ENCODE data around the gene TAOK3.
"Not testable (repeated sequence)": the region's sequence is repeated elsewhere in the genome, so short reads cannot be mapped to it uniquely, and the experiment has no call there.

TAOK3 gene

DNA sequence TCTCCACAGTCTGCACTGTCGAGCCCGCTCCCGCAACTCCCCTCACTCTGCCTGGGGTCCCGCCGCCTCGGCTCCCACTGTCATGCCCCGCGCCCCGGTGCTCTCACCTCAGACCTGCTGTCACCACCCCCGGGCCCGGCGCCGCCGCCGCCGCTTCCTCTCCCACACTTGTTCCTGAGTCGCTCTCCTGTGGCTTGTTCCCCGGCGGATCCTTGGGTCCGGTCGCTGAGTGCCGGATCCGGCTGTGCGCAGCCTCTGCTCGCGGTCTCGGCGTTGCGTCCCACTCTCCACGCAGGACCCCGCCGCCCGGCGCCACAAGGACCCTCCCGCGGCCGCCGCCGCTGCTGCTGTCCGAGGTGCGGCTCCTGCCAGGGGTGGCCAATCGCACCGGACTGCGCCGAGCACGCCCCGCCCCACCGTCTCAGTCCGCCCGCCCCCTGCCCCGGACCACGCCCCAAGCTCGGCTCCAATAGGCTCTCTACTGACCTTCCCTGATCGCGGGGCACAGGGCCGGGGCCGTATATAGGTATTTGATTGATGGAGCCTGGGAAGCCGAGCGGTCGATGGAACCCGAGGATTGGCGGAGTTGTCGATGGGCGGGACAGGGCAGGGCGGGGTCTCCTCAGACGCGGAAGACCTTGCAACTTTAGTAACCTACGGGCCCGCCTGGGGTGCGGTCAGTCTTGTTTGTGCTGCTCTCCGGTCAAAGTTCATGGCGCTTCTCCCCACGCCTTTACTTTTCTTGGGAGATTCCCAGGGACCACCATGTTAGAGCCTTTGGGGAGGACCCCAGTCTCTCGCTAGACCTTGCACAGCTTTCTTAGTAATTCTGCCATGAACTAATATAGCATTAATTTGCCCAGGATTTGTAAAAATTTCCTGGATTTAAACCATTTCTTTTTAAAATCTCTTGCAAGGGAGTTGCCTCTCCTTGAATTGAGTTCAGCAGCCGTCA lies at the start of gene TAOK3:
Gene TAOK3 (minus strand): TSS at position 367 of the 955 bp plus-strand sequence. CDS start 117,340 bp downstream, outside the sequence.
- peak; percentile 92 for DNase-seq (ENCODE audit: low read depth)

DNA sequence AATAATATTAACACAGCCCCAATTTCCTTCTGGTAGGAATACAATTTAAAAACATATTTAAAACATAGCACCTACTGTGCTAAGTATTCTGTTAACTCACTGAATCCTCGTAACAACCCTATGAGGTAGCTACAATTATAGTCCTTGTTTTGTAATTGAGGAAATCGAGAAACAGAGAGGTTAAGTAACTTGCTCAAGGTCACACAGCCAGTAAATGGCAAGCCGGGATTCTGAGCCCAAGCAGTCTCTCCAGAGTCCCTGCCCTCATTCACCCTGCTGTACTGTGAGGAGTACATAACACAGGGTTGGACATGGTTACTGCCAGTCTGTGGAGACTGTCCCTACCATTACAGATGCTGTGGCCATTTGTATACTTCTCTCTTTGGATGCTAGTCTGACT lies 48.0 kb upstream of the TAOK3 start:
- DNase-seq (ENCODE audit: low read depth) = no peak

DNA sequence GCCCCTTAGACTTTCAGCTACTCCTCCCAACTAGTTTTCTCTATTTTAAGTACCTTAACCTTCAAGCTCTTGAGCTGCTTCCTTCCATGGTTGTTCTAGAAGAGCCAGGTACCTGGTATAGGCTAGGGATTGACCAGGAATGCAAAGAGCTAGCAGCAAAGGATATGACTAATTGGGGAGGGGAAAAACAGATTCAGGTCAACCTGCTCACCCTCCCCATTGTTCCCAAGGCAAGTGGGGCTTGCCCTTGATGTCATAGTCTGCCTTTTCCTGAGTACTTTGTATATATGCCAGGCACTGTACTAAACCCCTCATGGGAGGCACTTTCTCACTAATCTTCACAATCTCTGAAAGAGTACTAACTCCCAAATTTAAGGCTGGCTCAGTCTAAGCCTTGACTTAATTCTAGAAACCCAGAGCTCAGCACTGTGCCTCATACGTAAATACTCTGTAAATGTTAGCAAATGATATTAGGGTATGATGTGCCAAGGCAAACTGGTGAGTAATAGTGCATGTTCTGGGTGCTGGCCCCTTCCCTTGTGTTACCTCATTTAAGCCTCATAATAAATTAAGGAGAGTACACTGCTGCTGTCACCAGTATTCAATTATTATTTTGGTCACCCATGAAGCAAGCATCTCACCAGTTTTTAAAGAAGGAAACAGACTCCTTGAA lies 45.8 kb upstream of the TAOK3 start:
- DNase-seq (ENCODE audit: low read depth) = no peak

DNA sequence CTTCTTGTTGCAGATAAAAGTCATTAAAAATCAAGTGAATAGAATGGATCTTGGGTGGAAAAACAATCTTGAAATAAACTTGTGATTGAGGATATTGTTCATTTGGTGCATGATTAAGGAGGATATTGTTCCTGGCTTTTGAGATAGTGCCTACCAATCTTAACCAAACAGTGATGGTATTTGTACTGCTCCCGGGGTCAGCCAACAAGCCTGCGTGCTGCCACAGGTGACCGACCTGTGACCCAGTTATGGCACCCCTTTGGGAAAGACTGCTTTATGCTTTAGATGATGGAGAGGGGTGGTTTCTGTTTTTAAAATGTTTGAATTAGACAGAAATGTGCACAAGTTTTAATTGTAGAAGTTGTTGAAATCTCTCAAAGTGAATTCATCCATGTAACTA lies 45.2 kb upstream of the TAOK3 start:
- no peak for DNase-seq (ENCODE audit: low read depth)

DNA sequence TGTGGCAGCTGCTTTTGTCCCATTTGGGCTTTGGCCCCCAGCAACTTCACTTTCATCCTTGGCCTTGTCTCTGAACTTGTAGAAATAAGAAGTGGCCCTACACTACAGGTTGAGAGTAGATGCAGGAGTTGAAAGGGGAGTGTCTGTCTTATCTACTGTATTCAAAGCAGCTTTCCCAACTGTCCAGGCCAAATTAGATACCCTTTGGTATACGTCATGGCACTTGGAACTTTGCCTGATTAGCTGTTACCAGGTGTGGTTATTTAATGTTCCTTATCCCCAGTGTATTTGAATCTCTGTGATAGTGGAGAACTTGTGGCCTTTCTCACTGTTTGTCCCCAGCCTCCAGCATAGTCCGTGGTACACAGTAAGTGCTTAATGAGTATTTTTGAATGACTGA lies 37.1 kb upstream of the TAOK3 start:
- DNase-seq (ENCODE audit: low read depth) = no peak

DNA sequence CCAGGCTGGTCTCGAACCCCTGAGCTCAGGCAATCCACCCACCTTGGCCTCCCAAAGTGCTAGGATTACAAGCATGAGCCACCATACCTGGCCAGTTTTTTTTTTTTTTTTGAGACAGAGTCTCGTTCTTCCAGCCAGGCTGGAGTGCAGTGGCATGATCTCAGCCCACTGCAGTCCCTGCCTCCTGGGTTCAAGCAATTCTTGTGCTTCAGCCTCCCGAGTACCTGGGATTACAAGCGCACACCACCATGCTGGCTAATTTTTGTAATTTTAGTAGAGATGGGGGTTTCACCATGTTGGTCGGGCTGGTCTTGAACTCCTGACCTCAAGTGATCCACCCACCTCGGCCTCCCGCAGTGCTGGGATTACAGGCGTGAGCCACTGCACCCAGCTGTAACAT lies 35.5 kb upstream of the TAOK3 start:
- not testable (repeated sequence) for DNase-seq (ENCODE audit: low read depth)

DNA sequence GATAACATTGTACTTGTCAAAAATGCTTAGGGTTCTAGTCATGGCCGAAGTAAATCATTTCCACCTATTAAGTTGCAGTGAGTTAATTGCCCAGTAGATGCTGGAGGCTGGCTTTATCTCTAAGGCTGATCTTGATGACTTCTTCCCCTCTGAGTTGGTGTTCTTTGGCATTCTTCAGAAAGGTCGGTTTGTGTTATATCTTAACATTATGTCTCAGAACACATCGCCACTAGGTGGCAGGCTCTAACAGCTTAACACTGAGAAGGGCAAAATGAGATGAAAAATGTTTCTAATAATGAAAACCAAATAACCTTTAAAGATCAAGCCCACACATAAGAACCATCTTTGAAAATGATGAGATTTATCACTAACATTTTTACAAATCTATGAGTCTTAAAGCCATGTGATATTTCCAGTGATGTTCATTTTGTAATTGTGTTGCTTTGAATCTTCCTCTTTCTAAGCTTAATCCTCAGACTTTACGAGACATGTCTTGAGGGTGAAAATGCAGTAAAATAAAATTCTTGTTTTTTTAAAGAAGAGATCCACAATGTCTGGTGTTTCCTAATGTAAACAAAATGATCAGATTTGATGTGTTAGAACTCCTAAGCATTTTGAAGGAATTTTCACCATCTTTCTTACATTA lies 32.3 kb upstream of the TAOK3 start:
- DNase-seq (ENCODE audit: low read depth) = peak; percentile 1

DNA sequence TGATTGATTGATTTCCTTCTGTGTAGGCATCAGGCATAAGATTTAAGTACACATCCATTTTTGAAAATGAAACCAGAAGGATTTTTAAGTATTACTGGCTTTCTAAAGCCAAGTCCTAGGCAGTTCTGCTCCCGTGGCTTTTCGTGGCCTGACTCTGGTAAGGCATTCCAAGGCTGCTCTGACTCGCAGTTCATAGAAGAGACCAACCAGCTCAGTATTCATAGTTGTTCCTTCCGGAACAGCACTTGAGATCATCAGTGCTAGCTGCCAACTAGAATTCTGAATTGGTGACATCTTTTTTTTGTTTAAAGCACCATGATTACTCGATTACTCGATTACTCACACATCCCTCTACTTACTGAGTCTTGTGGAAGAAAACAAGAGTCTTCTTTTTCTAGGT lies 29.5 kb upstream of the TAOK3 start:
- DNase-seq (ENCODE audit: low read depth) = no peak

DNA sequence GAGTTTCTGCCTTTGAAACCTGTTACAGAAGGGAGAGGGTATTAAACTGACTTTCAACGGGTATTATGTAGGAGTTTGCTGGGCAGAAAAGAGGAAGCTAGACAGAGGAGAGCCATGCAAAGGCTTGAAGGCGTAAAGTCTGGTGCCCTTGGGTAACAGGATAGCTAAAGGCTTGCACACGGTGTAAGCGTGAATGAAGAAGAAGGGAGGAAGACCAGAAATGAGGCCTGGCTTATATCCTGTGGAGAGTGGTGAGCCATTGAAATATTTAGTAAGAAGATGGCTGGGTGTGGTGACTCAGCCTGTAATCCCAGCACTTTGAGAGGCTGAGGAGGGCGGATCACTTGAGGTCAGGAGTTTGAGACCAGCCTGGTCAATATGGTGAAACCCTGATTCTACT lies 26.2 kb upstream of the TAOK3 start:
- DNase-seq (ENCODE audit: low read depth) = no peak

DNA sequence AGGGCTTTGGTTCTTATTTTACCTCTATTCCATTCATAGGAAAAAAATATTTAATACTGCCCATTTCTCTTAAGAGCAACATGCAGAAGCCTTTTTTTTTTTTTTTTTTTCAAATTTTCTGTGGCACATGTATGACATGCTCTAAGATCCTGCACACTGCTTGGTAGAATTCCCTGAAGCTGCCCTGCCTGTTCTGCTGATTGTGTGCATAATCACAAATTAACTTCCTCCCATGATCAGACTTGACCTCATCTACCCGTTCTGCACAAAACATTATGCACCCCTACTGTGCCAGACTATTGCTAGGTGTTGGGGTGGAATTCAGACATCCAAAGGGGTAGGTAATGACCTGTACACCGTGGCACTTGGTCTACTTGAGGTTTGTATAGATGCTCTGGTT lies 25.8 kb upstream of the TAOK3 start:
- no peak for DNase-seq (ENCODE audit: low read depth)

DNA sequence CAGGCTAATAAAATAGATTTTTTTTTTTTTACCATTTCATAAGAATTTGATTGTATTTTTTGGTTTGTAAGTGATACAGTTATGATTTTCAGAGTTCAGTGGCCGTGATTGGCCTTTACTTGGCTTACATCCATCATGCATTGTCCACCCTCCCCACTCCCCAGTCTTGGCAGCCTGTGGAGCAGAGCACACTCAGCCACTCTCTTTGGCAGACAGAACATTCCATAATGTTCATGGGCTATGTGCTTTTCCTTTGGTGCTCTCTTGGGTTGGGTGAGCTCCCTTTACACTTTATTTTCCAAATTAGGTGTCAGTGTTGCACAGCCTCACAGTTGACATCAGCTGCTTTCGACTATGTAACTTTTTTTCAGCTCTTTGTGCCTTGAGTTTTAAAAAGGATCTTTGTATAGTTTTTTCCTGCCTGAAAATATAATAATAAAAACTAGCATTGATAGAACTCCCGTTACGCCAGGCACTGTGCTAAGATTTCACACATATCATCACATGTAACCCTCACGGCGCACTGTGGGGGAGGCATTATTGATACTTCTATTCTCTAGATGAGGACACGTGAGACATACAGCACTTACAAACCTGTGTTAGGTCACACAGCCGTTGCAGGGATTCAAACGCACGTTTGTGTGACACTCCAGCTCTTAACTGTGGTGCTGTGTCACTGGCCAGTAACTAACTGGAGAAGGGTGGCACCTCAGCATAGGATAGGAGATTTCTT lies 25.2 kb upstream of the TAOK3 start:
- DNase-seq (ENCODE audit: low read depth) = no peak

DNA sequence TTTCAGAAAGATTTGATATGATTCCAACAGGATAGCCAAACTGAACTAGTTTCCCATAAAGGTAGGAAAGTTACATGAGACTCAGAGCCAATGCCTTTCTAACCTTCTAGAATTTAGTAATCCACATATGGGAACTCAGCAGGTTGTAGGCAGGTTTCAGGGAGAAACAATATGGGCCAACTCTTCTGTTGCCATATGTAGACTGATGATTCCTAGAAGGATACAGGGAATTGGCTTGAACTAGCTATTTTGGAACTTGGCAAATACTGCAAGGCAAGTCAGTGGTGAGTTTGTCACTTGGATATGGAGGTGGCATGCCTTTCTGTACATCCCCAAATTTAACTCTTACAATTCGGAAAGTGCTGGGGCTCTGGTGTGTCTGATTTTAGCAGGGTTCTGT lies 19.1 kb upstream of the TAOK3 start:
- DNase-seq (ENCODE audit: low read depth) = no peak

DNA sequence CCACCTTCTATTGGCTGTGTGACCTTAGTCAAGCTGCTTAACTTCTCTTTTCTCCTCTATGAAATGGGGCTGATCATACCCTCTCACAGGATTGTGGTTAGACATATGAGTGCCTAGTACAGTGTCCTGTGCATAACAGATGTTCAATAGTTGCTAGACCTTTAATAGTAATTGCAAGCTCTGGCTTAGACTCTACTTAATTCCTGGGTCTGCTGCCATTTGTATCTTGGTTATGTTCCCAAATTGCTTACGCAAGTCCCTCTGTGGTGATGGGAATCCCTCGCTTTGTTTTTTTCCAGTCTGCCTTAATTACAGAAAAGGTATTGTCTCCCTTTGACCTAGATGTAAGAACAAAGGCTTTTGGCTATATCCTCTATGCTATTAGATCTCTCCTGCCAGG lies 18.7 kb upstream of the TAOK3 start:
- no peak for DNase-seq (ENCODE audit: low read depth)

DNA sequence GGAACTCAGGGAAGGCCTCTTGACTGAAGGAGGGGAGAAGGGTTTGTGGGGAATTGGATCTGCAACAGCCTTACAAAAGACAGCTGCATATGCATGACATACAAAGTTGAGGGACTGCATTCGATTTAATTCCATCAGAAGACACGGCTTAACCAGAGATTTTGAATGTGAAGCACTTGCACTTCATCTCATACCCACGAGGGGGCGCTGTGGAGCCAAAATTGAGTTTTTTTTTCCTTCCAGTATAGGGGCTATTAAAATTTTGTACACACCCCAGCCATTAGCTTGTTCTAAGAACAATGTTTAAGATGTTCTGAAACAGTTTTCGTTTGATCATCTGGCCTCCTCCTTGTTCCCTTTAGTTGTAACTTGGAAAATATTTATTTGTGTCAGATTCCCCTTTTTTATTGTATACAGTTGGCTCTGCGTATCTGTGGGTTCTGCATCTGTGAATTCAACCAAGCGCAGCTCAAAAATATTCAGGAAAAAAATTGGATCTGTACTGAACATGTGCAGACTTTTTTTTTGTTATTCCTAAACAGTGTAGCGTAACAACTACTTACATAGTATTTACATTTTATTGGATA lies 5.3 kb upstream of the TAOK3 start:
- DNase-seq (ENCODE audit: low read depth) = peak; percentile 39

DNA sequence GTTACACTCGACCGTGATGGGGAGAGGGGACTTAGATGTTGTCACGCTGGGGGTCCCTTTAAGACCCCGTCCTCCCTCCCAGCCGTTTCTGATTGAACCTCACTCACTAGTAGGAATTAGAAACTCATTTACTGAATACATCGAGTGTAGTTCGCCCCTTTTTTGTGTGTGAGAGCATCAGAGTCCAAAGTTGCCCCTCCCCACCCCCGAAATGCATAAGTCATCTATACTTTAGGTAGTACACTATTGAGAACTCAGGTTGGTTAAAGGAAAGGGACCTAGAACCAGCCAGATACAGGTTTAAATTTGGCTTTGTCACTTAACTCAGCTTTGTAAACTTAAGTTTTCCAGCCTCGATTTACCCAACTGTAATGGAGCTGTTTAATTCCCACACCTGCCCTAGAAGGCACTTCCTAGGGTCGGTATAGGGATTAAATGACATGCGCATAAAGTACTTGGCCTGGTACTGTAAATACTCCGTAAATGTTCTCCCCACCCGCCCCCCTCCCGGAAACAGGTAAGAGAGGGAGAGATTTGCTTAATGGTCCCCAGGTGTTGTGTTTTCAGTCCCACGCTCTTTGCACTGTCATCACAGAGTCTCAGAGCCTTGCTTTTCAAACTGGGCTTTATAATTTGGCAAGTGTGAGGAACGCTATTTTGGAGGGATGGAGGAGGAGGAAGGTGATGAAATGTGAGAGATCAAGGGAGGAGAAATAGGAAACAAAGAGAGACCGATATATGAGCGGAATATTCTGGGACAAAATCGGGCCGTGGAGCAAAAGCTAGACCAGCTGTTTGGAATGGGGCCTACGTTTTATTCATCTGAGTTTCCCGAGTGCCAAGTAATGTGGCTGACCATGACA lies 4.5 kb upstream of the TAOK3 start:
- DNase-seq (ENCODE audit: low read depth) = no peak

DNA sequence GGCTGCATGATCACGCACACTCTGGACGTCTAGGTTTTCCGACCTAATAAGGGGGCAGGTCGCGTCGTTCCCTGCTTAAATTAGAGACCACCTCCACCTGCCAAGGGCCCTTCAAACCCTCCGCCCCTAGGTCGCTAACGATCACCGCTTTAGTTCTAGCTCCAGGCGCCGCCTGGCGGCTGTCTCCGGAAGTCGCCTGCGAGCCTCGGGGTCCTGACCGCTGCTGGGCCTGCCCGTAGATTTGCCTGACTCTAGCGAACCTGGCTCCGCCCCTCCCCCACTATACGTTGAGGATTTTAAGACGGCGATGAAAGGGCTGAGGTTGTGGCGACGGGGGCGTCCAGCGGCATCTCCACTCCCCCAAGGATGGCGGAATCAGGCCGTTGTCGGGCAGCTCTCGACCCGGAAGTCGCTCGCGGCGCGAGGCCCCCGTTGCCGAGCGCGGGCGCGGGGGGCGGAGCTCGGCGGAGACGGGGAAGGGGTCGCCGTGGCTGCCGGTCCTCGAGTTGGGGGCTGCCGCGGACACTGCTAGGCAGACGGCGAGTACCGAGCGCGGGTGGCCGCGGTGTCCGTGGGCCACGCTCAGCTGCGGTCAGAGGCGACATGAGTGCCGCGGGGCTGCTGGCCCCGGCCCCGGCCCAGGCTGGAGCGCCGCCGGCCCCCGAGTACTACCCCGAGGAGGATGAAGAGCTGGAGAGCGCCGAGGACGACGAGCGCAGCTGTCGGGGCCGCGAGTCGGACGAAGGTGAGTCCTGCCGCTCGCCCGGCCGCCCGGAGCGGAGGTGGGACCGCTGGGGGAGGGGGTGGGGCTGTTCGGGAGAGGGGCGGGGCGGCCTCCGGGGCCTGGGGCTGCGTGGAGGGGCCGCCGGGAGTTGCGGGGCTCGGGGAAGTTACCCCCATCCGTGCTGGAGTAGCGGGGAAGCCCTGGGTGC lies 3.6 kb upstream of the TAOK3 start, which contains the start of gene SUDS3:
Gene SUDS3 (plus strand): TSS at position 467 of the 932 bp plus-strand sequence. CDS start 137 bp downstream, at position 604.
- DNase-seq (ENCODE audit: low read depth) = peak; percentile 87

DNA sequence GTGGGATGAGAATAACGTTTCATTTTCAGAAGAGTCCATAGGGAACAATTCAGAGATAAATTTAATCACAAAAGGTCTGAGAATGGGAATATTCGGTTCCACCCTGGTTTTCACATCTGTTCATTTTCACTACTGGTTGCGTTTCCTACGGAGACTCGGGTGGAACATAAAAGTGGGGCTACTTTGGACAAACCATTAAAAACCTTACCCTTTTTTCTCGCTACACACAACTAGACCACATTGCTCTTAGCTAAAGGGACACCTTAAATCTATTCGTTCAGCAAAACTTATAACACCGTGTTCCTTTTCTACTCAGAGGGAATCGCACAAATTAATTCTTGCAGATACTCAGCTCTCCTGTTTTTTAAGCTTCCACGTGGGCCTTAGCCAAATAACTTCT lies 2.6 kb upstream of the TAOK3 start:
- no peak for DNase-seq (ENCODE audit: low read depth)

DNA sequence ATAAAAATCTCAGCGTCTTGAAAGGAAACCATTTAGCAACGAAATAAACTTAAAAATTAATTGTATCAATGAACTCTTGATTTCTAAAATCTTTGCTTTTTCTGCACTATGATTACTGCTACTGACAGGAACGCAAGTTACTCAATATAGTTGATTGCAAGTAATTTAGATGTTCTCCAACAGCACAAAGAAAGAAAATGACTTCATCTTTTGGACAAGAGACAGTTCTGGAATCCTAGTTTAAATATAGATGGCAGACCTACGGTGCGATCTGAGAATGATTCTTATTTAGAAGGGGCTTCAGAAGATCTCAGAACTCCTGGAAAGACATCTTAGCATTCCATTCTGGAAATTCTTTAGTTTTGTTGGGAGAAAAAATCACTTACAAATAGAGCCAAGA lies 2.2 kb upstream of the TAOK3 start:
- DNase-seq (ENCODE audit: low read depth) = no peak

DNA sequence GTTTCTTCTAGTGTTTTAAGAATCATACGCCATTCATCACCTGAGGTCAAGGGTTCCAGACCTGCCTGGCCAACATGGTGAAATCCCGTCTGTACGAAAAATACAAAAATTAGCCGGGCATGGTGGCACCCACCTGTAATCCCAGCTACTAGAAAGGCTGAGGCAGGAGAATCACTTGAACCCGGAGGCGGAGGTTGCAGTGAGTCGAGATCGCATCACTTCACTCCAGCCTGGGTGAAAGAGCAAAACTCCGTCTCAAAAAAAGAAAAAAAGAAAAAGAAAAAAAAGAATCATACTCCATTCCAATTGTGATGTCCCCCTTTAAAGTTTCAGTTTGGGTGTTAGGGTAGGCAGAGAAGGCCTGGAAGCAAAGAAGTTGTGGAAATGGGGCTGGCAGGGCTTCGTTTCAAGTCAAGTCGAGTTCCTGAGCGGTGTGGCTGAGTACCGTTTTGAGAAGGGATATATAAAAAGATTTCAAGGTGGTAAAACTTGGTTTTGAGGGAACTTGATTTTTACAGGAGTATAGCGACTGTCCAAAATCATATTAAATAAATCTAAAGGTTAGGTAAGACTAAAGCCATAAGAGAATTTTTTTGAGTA lies 1.5 kb upstream of the TAOK3 start:
- no peak for DNase-seq (ENCODE audit: low read depth)
